ENCODE data around the gene SYCN. TPM values are rescaled to one million over a fixed set of nuclear protein-coding genes. Genes with fewer than 3 reads are reported as not detected.
"Not testable (repeated sequence)": the region's sequence is repeated elsewhere in the genome, so short reads cannot be mapped to it uniquely, and the experiment has no call there.

Gene SYCN
- total RNA-seq, 1 experiment from 2014 or later: not detected

- H3K9me2 ChIP-seq (replicated peaks; ENCODE audit: insufficient read depth, low read length): no peaks in the 10 kb centered on the region
- no peaks in the 10 kb centered on the region for H3K9me3 ChIP-seq (ENCODE audit: low read length)
- H2AFZ ChIP-seq (ENCODE audit: low read length): no peak overlapping the region
- no peaks in the 10 kb centered on the region for H3K36me3 ChIP-seq (ENCODE audit: insufficient read depth, low read length)
- no peak for DNase-seq
- H3K4me2 ChIP-seq (ENCODE audit: low read depth, low read length, poor library complexity, severe bottlenecking): no peak overlapping the region
- H4K20me1 ChIP-seq (ENCODE audit: insufficient read depth, low read depth, low read length): no peaks in the 10 kb centered on the region
- H3K9ac ChIP-seq (ENCODE audit: low read length): no peak overlapping the region
- no peak overlapping the region for H3K27ac ChIP-seq (ENCODE audit: low read length)
- no peaks in the 10 kb centered on the region for H3K4me1 ChIP-seq (ENCODE audit: low read length)
- H3K79me2 ChIP-seq (ENCODE audit: low read length): no peaks in the 10 kb centered on the region
- H3K4me3 ChIP-seq (ENCODE audit: low read length): no peak overlapping the region
- no peaks in the 10 kb centered on the region for H3K27me3 ChIP-seq (ENCODE audit: low read length)
Measured at GRCh38 chr19:39246951-39247669, 43.0 kb upstream of the SYCN start.

- H3K4me3 ChIP-seq (ENCODE audit: low read length); H2AFZ ChIP-seq (ENCODE audit: low read length); DNase-seq; H3K79me2 ChIP-seq (ENCODE audit: low read length); H4K20me1 ChIP-seq (ENCODE audit: insufficient read depth, low read depth, low read length); H3K27ac ChIP-seq (ENCODE audit: low read length); H3K9me2 ChIP-seq (replicated peaks; ENCODE audit: insufficient read depth, low read length); H3K4me1 ChIP-seq (ENCODE audit: low read length); H3K36me3 ChIP-seq (ENCODE audit: insufficient read depth, low read length); H3K9ac ChIP-seq (ENCODE audit: low read length); H3K27me3 ChIP-seq (ENCODE audit: low read length); H3K9me3 ChIP-seq (ENCODE audit: low read length); H3K4me2 ChIP-seq (ENCODE audit: low read depth, low read length, poor library complexity, severe bottlenecking): not testable (repeated sequence)
Measured at GRCh38 chr19:39245166-39245565, 41.1 kb upstream of the SYCN start.

GRCh38 chr19:39244410-39245100 lies 40.5 kb upstream of the SYCN start, which contains the start of gene IFNL3:
Gene IFNL3, minus strand, starts transcription at chr19:39245006. Its CDS starts 39 bp downstream, at chr19:39244967.
- not testable (repeated sequence) for H2AFZ ChIP-seq (ENCODE audit: low read length); H3K27ac ChIP-seq (ENCODE audit: low read length); H3K36me3 ChIP-seq (ENCODE audit: insufficient read depth, low read length); H3K4me2 ChIP-seq (ENCODE audit: low read depth, low read length, poor library complexity, severe bottlenecking); H3K9me3 ChIP-seq (ENCODE audit: low read length); H3K4me3 ChIP-seq (ENCODE audit: low read length); H3K9ac ChIP-seq (ENCODE audit: low read length); H3K9me2 ChIP-seq (replicated peaks; ENCODE audit: insufficient read depth, low read length); H4K20me1 ChIP-seq (ENCODE audit: insufficient read depth, low read depth, low read length); H3K79me2 ChIP-seq (ENCODE audit: low read length); H3K4me1 ChIP-seq (ENCODE audit: low read length); DNase-seq; H3K27me3 ChIP-seq (ENCODE audit: low read length)

DNA sequence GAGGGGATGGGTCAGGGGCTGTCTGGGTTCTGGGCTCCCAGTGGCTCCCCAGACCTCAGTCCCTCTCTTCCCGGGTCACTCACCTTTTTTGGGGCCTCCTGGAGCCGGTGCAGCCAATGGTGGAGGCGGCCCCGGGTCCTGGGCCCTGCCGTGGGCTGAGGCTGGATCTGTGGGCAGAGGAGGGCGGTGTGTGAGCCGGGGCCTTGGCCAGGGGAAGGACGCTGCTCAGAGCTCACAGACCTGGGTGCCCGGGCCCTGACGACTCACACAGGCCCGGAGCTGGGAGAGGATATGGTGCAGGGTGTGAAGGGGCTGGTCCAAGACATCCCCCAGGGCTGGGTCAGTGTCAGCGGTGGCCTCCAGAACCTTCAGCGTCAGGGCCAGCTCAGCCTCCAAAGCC lies 39.7 kb upstream of the SYCN start:
- H3K27me3 ChIP-seq (ENCODE audit: low read length); H2AFZ ChIP-seq (ENCODE audit: low read length); H3K27ac ChIP-seq (ENCODE audit: low read length); H4K20me1 ChIP-seq (ENCODE audit: insufficient read depth, low read depth, low read length); H3K9ac ChIP-seq (ENCODE audit: low read length); H3K4me2 ChIP-seq (ENCODE audit: low read depth, low read length, poor library complexity, severe bottlenecking); DNase-seq; H3K9me2 ChIP-seq (replicated peaks; ENCODE audit: insufficient read depth, low read length); H3K4me3 ChIP-seq (ENCODE audit: low read length); H3K9me3 ChIP-seq (ENCODE audit: low read length); H3K79me2 ChIP-seq (ENCODE audit: low read length); H3K36me3 ChIP-seq (ENCODE audit: insufficient read depth, low read length); H3K4me1 ChIP-seq (ENCODE audit: low read length): not testable (repeated sequence)

- H3K4me2 ChIP-seq (ENCODE audit: low read depth, low read length, poor library complexity, severe bottlenecking): no peak overlapping the region
- no peak overlapping the region for H3K27ac ChIP-seq (ENCODE audit: low read length)
- no peaks in the 10 kb centered on the region for H3K27me3 ChIP-seq (ENCODE audit: low read length)
- H3K4me1 ChIP-seq (ENCODE audit: low read length): peaks cover 6% of the 10 kb centered on the region
- H3K9ac ChIP-seq (ENCODE audit: low read length): no peak overlapping the region
- H3K9me3 ChIP-seq (ENCODE audit: low read length): no peaks in the 10 kb centered on the region
- H3K79me2 ChIP-seq (ENCODE audit: low read length): no peaks in the 10 kb centered on the region
- no peak for DNase-seq
- no peak overlapping the region for H3K4me3 ChIP-seq (ENCODE audit: low read length)
- H3K9me2 ChIP-seq (replicated peaks; ENCODE audit: insufficient read depth, low read length): no peaks in the 10 kb centered on the region
- no peak overlapping the region for H2AFZ ChIP-seq (ENCODE audit: low read length)
- H4K20me1 ChIP-seq (ENCODE audit: insufficient read depth, low read depth, low read length): no peaks in the 10 kb centered on the region
- H3K36me3 ChIP-seq (ENCODE audit: insufficient read depth, low read length): no peaks in the 10 kb centered on the region
Measured at GRCh38 chr19:39240421-39240820, 36.4 kb upstream of the SYCN start.

- H3K27ac ChIP-seq (ENCODE audit: low read length): no peak overlapping the region
- DNase-seq: no peak
- no peak overlapping the region for H2AFZ ChIP-seq (ENCODE audit: low read length)
- H3K9me2 ChIP-seq (replicated peaks; ENCODE audit: insufficient read depth, low read length): no peaks in the 10 kb centered on the region
- no peaks in the 10 kb centered on the region for H3K79me2 ChIP-seq (ENCODE audit: low read length)
- no peak overlapping the region for H3K9ac ChIP-seq (ENCODE audit: low read length)
- no peaks in the 10 kb centered on the region for H3K27me3 ChIP-seq (ENCODE audit: low read length)
- no peak overlapping the region for H3K4me2 ChIP-seq (ENCODE audit: low read depth, low read length, poor library complexity, severe bottlenecking)
- no peaks in the 10 kb centered on the region for H3K36me3 ChIP-seq (ENCODE audit: insufficient read depth, low read length)
- H4K20me1 ChIP-seq (ENCODE audit: insufficient read depth, low read depth, low read length): no peaks in the 10 kb centered on the region
- H3K4me3 ChIP-seq (ENCODE audit: low read length): no peak overlapping the region
- H3K9me3 ChIP-seq (ENCODE audit: low read length): no peaks in the 10 kb centered on the region
- H3K4me1 ChIP-seq (ENCODE audit: low read length): peaks cover 6% of the 10 kb centered on the region
Measured at GRCh38 chr19:39238944-39239343, 34.9 kb upstream of the SYCN start.

GRCh38 chr19:39238209-39238608 lies 34.1 kb upstream of the SYCN start:
- Histone ChIP-seq H3K36me3 (ENCODE audit: insufficient read depth, low read length) (no peaks in the 10 kb centered on the region), H3K4me2 (ENCODE audit: low read depth, low read length, poor library complexity, severe bottlenecking) (no peak overlapping the region), H3K4me3 (ENCODE audit: low read length) (no peak overlapping the region), H3K27ac (ENCODE audit: low read length) (no peak overlapping the region), H3K4me1 (ENCODE audit: low read length) (peaks cover 6% of the 10 kb centered on the region), H3K9ac (ENCODE audit: low read length) (no peak overlapping the region), H4K20me1 (ENCODE audit: insufficient read depth, low read depth, low read length) (no peaks in the 10 kb centered on the region), H3K9me2 (replicated peaks; ENCODE audit: insufficient read depth, low read length) (no peaks in the 10 kb centered on the region), H3K27me3 (ENCODE audit: low read length) (no peaks in the 10 kb centered on the region), H3K79me2 (ENCODE audit: low read length) (no peaks in the 10 kb centered on the region), H3K9me3 (ENCODE audit: low read length) (no peaks in the 10 kb centered on the region), H2AFZ (ENCODE audit: low read length) (peak overlapping the region; percentile 60; the same call in 1 of the 2 replicates)
- no peak for DNase-seq

GRCh38 chr19:39237200-39238184 lies 33.4 kb upstream of the SYCN start:
- no peak overlapping the region for H3K27ac ChIP-seq (ENCODE audit: low read length)
- DNase-seq: peak; percentile 67
- no peaks in the 10 kb centered on the region for H3K9me2 ChIP-seq (replicated peaks; ENCODE audit: insufficient read depth, low read length)
- no peaks in the 10 kb centered on the region for H3K9me3 ChIP-seq (ENCODE audit: low read length)
- no peak overlapping the region for H3K4me2 ChIP-seq (ENCODE audit: low read depth, low read length, poor library complexity, severe bottlenecking)
- H3K4me1 ChIP-seq (ENCODE audit: low read length): peaks cover 6% of the 10 kb centered on the region
- H3K9ac ChIP-seq (ENCODE audit: low read length): no peak overlapping the region
- H4K20me1 ChIP-seq (ENCODE audit: insufficient read depth, low read depth, low read length): no peaks in the 10 kb centered on the region
- no peaks in the 10 kb centered on the region for H3K27me3 ChIP-seq (ENCODE audit: low read length)
- no peak overlapping the region for H3K4me3 ChIP-seq (ENCODE audit: low read length)
- H2AFZ ChIP-seq (ENCODE audit: low read length): peak overlapping the region; percentile 60; the same call in 1 of the 2 replicates
- no peaks in the 10 kb centered on the region for H3K36me3 ChIP-seq (ENCODE audit: insufficient read depth, low read length)
- H3K79me2 ChIP-seq (ENCODE audit: low read length): no peaks in the 10 kb centered on the region
